ENCODE measurements around the gene PDZRN3.

Gene PDZRN3

GRCh38 chr3:73446467-73447110, 178.2 kb downstream of the PDZRN3 start:
- no peak overlapping the region for H3K27ac ChIP-seq
- TF ChIP-seq CTCF (conservative IDR thresholded peaks at IDR 0.05) = no peak

GRCh38 chr3:73442886-73443285, 181.9 kb downstream of the PDZRN3 start:
- TF ChIP-seq CTCF (conservative IDR thresholded peaks at IDR 0.05) = no peak
- H3K27ac ChIP-seq = no peak overlapping the region

- no peak overlapping the region for H3K27ac ChIP-seq
- no peak for TF ChIP-seq CTCF (conservative IDR thresholded peaks at IDR 0.05)
Observed at GRCh38 chr3:73442152-73442551, 182.6 kb downstream of the PDZRN3 start.

- no peak overlapping the region for H3K27ac ChIP-seq
- no peak for TF ChIP-seq CTCF (conservative IDR thresholded peaks at IDR 0.05)
Observed at GRCh38 chr3:73437828-73438227, 186.9 kb downstream of the PDZRN3 start.

GRCh38 chr3:73435055-73435454, 189.7 kb downstream of the PDZRN3 start:
- no peak for TF ChIP-seq CTCF (conservative IDR thresholded peaks at IDR 0.05)
- no peak overlapping the region for H3K27ac ChIP-seq

GRCh38 chr3:73433687-73434086, 191.1 kb downstream of the PDZRN3 start:
- no peak for TF ChIP-seq CTCF (conservative IDR thresholded peaks at IDR 0.05)

GRCh38 chr3:73433079-73433478, 191.7 kb downstream of the PDZRN3 start:
- H3K27ac ChIP-seq = no peak overlapping the region
- no peak for TF ChIP-seq CTCF (conservative IDR thresholded peaks at IDR 0.05)

More at GRCh38 chr3:73433687-73434086, 191.1 kb downstream of the PDZRN3 start:
- H3K27ac ChIP-seq = no peak overlapping the region

Measured in VCaP (cell line).